ENCODE measurements around the gene ETFA.

The ETFA gene

GRCh38 chr15:76345880-76346668 is 34.8 kb upstream of the ETFA start:
- Histone ChIP-seq H3K36me3 (ENCODE audit: control insufficient read depth, insufficient read depth, low read length) (no peaks in the 10 kb centered on the region), H3K27me3 (replicated peaks; ENCODE audit: control insufficient read depth, insufficient read depth, low read length) (no peaks in the 10 kb centered on the region), H3K4me3 (replicated peaks; ENCODE audit: low read depth, low read length) (peak overlapping the region; percentile 66)
- DNase-seq (ENCODE audit: extremely low read depth, insufficient read length) = peak; percentile 34
- TF ChIP-seq CTCF (IDR thresholded peaks at IDR 0.05; ENCODE audit: insufficient read depth, low read length, poor library complexity, severe bottlenecking) = no peak

- no peak for TF ChIP-seq CTCF (IDR thresholded peaks at IDR 0.05; ENCODE audit: insufficient read depth, low read length, poor library complexity, severe bottlenecking)
- DNase-seq (ENCODE audit: extremely low read depth, insufficient read length) = no peak
- Histone ChIP-seq H3K4me3 (replicated peaks; ENCODE audit: low read depth, low read length) (no peak overlapping the region), H3K27me3 (replicated peaks; ENCODE audit: control insufficient read depth, insufficient read depth, low read length) (no peaks in the 10 kb centered on the region), H3K36me3 (ENCODE audit: control insufficient read depth, insufficient read depth, low read length) (no peaks in the 10 kb centered on the region)
Observed at GRCh38 chr15:76345583-76345879, 34.3 kb upstream of the ETFA start.

GRCh38 chr15:76344893-76345582 is 33.8 kb upstream of the ETFA start:
- Histone ChIP-seq H3K27me3 (replicated peaks; ENCODE audit: control insufficient read depth, insufficient read depth, low read length) (no peaks in the 10 kb centered on the region), H3K36me3 (ENCODE audit: control insufficient read depth, insufficient read depth, low read length) (no peaks in the 10 kb centered on the region), H3K4me3 (replicated peaks; ENCODE audit: low read depth, low read length) (no peak overlapping the region)
- TF ChIP-seq CTCF (IDR thresholded peaks at IDR 0.05; ENCODE audit: insufficient read depth, low read length, poor library complexity, severe bottlenecking) = no peak
- no peak for DNase-seq (ENCODE audit: extremely low read depth, insufficient read length)

- TF ChIP-seq CTCF (IDR thresholded peaks at IDR 0.05; ENCODE audit: insufficient read depth, low read length, poor library complexity, severe bottlenecking) = no peak
- Histone ChIP-seq H3K4me3 (replicated peaks; ENCODE audit: low read depth, low read length) (no peak overlapping the region), H3K36me3 (ENCODE audit: control insufficient read depth, insufficient read depth, low read length) (no peaks in the 10 kb centered on the region), H3K27me3 (replicated peaks; ENCODE audit: control insufficient read depth, insufficient read depth, low read length) (no peaks in the 10 kb centered on the region; the same call in 1 of the 2 replicates)
- no peak for DNase-seq (ENCODE audit: extremely low read depth, insufficient read length)
Observed at GRCh38 chr15:76343313-76343996, 32.2 kb upstream of the ETFA start.

GRCh38 chr15:76342382-76343201 is 31.3 kb upstream of the ETFA start:
- Histone ChIP-seq H3K27me3 (replicated peaks; ENCODE audit: control insufficient read depth, insufficient read depth, low read length) (no peaks in the 10 kb centered on the region; the same call in 1 of the 2 replicates), H3K4me3 (replicated peaks; ENCODE audit: low read depth, low read length) (no peak overlapping the region; the same call in 1 of the 2 replicates), H3K36me3 (ENCODE audit: control insufficient read depth, insufficient read depth, low read length) (no peaks in the 10 kb centered on the region)
- DNase-seq (ENCODE audit: extremely low read depth, insufficient read length) = no peak
- TF ChIP-seq CTCF (IDR thresholded peaks at IDR 0.05; ENCODE audit: insufficient read depth, low read length, poor library complexity, severe bottlenecking) = no peak
